Smooth muscle cell (in vitro differentiated cells): Measurements from ENCODE around the gene NGB. TPM values are rescaled to one million over a fixed set of nuclear protein-coding genes. Genes with fewer than 3 reads are reported as not detected.

ENCODE experiments used
- DNase-seq: peaks from one replicate; lab custom pipeline; 2025; ENCODE audit not compliant: unreplicated experiment; lab: John Stamatoyannopoulos, UW
- H2AFZ ChIP-seq: fragments of 200-600 bp; sonication (generic); 2 replicates; pipeline ENCODE4 v1.6.0; 2016; ENCODE audit warnings: antibody characterized with exemption, low read depth, mild to moderate bottlenecking
- H3F3A ChIP-seq: fragments of 200-600 bp; sonication (generic); 2 replicates; pipeline ENCODE4 v1.6.0; 2017; ENCODE audit warnings: antibody characterized with exemption, low read depth
- H3K27ac ChIP-seq: fragments of 200-600 bp; sonication (generic); 2 replicates; pipeline ENCODE4 v1.5.1; 2016; ENCODE audit warnings: low read depth, mild to moderate bottlenecking
- H3K27me3 ChIP-seq: fragments of 200-600 bp; sonication (generic); 2 replicates; pipeline ENCODE4 v1.6.1; 2016; ENCODE audit warnings: low read depth, mild to moderate bottlenecking
- H3K36me3 ChIP-seq: fragments of 200-600 bp; sonication (generic); 2 replicates; pipeline ENCODE4 v1.5.1; 2016; ENCODE audit warnings: low read depth
- H3K4me1 ChIP-seq: fragments of 200-600 bp; sonication (generic); 2 replicates; pipeline ENCODE4 v1.5.1; 2016; ENCODE audit warnings: low read depth
- H3K4me2 ChIP-seq: fragments of 200-600 bp; sonication (generic); 2 replicates; pipeline ENCODE4 v1.6.0; 2016; ENCODE audit warnings: mild to moderate bottlenecking
- H3K4me3 ChIP-seq: fragments of 200-600 bp; sonication (generic); 2 replicates; pipeline ENCODE4 v1.5.1; 2016; ENCODE audit warnings: mild to moderate bottlenecking
- H3K79me2 ChIP-seq: fragments of 200-600 bp; sonication (generic); 2 replicates; pipeline ENCODE4 v1.6.0; 2016; ENCODE audit warnings: low read depth, mild to moderate bottlenecking
- H3K9ac ChIP-seq: fragments of 200-600 bp; sonication (generic); 2 replicates; pipeline ENCODE4 v1.6.0; 2016; ENCODE audit warnings: low read depth
- H3K9me3 ChIP-seq: fragments of 200-600 bp; sonication (generic); replicated peaks from 2 replicates; pipeline ENCODE4 v1.5.1; 2016; ENCODE audit warnings: low read depth
- H4K20me1 ChIP-seq: fragments of 200-600 bp; sonication (generic); 2 replicates; pipeline ENCODE4 v1.6.0; 2016; ENCODE audit warnings: low read depth
- WGBS: methylation state at CpG from one replicate; pipeline ENCODE4 v1.1.7; 2016; ENCODE audit warnings: low lambda C conversion rate; 5-methylcytosine and 5-hydroxymethylcytosine counted together
- polyA plus RNA-seq: library from polyadenylated mRNA; unstranded; fragments of >200 nt; fragmentation: Nextera tagmentation; extraction: Ambion mirVana; gene quantifications from 2 replicates; pipeline ENCODE4 v1.2.1, GENCODE V29; 2016
- total RNA-seq: library from RNA; depleted of rRNA; stranded (reverse); fragments of >200 nt; gene quantifications from 2 replicates; pipeline ENCODE4 v1.2.3, GENCODE V29; 2014
- TF ChIP-seq, protein P1 (sequence below): fragments of 200-600 bp; sonication (generic); IDR thresholded peaks from 2 replicates; pipeline ENCODE4 v1.5.1; 2017; ENCODE audit warnings: borderline replicate concordance, mild to moderate bottlenecking, antibody characterized with exemption; ENCODE audit not compliant: insufficient read depth, poor library complexity, severe bottlenecking

Gene NGB
- total and polyA plus RNA-seq, 2 experiments from 2014 or later, result not detected

GRCh38 chr14:77276295-77276935 is 5.4 kb upstream of the NGB start:
- TF ChIP-seq, protein P1, sequence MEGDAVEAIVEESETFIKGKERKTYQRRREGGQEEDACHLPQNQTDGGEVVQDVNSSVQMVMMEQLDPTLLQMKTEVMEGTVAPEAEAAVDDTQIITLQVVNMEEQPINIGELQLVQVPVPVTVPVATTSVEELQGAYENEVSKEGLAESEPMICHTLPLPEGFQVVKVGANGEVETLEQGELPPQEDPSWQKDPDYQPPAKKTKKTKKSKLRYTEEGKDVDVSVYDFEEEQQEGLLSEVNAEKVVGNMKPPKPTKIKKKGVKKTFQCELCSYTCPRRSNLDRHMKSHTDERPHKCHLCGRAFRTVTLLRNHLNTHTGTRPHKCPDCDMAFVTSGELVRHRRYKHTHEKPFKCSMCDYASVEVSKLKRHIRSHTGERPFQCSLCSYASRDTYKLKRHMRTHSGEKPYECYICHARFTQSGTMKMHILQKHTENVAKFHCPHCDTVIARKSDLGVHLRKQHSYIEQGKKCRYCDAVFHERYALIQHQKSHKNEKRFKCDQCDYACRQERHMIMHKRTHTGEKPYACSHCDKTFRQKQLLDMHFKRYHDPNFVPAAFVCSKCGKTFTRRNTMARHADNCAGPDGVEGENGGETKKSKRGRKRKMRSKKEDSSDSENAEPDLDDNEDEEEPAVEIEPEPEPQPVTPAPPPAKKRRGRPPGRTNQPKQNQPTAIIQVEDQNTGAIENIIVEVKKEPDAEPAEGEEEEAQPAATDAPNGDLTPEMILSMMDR, result no peak
- Histone ChIP-seq H3K36me3 (no peaks in the 10 kb centered on the region), H3K4me2 (no peak overlapping the region), H3F3A (no peaks in the 10 kb centered on the region), H3K27me3 (peaks cover 17% of the 10 kb centered on the region), H2AFZ (no peak overlapping the region), H3K9ac (no peak overlapping the region), H3K9me3 (no peaks in the 10 kb centered on the region), H3K27ac (no peak overlapping the region), H4K20me1 (no peaks in the 10 kb centered on the region), H3K79me2 (no peaks in the 10 kb centered on the region), H3K4me3 (no peak overlapping the region), H3K4me1 (no peaks in the 10 kb centered on the region)
- 90% methylated on average over 15 of the region's 15 CpGs for WGBS
- DNase-seq, result no peak

DNA sequence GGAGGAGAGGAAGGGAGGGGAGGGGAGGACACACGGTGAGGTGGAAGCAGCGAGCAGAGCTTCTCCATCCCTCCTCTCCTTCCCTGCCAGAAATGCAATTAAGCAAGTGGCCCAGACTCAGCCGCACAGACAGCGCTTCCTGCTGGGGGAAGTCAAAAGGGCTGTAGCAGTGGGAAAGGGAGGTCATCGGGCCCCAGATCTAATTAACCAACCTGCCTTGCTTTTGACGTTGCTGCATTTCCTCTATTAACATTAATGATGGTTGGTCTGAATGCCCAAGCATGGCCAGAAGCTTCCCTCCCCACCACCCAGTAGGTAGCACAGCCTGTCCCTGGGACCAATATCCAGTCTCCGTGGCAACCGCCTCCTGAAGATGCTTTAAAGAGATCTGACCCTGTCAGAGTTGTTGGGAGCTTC is 4.6 kb upstream of the NGB start:
- Histone ChIP-seq H3K9ac (no peak overlapping the region), H3K4me2 (no peak overlapping the region), H3K27ac (no peak overlapping the region), H3K4me1 (no peaks in the 10 kb centered on the region), H3K79me2 (no peaks in the 10 kb centered on the region), H3F3A (no peaks in the 10 kb centered on the region), H3K9me3 (no peaks in the 10 kb centered on the region), H4K20me1 (no peaks in the 10 kb centered on the region), H3K36me3 (no peaks in the 10 kb centered on the region), H2AFZ (no peak overlapping the region), H3K27me3 (peaks cover 25% of the 10 kb centered on the region), H3K4me3 (no peak overlapping the region)
- WGBS, result 80% methylated on average over 8 of the region's 8 CpGs
- TF ChIP-seq, protein P1, result no peak
- DNase-seq, result no peak

GRCh38 chr14:77275041-77275580 is 4.1 kb upstream of the NGB start:
- Histone ChIP-seq H3K79me2 (no peaks in the 10 kb centered on the region), H3K4me3 (no peak overlapping the region), H3F3A (no peaks in the 10 kb centered on the region), H3K4me1 (no peaks in the 10 kb centered on the region), H3K36me3 (no peaks in the 10 kb centered on the region), H3K27me3 (peaks cover 30% of the 10 kb centered on the region), H3K4me2 (no peak overlapping the region), H3K9ac (no peak overlapping the region), H3K9me3 (no peaks in the 10 kb centered on the region), H3K27ac (no peak overlapping the region), H2AFZ (no peak overlapping the region), H4K20me1 (no peaks in the 10 kb centered on the region)
- TF ChIP-seq, protein P1, result no peak
- 90% methylated on average over 5 of the region's 5 CpGs for WGBS
- no peak for DNase-seq

DNA sequence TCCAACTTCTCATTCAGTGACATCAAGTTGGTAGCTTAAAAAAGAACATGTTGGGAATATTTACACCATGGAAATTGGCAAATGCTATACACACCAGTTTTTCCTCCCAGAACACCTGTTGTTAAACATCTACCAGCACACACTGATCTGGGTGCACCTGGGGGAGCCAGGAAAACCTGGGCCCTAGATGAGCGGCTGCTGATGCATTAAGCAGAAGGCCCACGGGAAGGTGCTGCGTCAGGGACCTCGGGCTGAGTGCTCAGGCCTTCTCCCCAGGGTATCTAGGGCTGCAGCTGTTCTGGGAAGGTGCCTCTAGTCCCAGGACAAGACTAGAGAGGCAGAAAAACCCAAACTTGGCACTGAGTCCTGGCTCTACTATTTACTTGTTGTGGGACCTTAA is 2.8 kb upstream of the NGB start:
- Histone ChIP-seq H3K9ac (no peak overlapping the region), H3K27me3 (peaks cover 42% of the 10 kb centered on the region), H3K36me3 (no peaks in the 10 kb centered on the region), H3K27ac (no peak overlapping the region), H3K79me2 (no peaks in the 10 kb centered on the region), H3F3A (no peaks in the 10 kb centered on the region), H4K20me1 (no peaks in the 10 kb centered on the region), H3K4me3 (no peak overlapping the region), H2AFZ (no peak overlapping the region), H3K4me2 (no peak overlapping the region), H3K4me1 (no peaks in the 10 kb centered on the region), H3K9me3 (no peaks in the 10 kb centered on the region)
- TF ChIP-seq, protein P1, result no peak
- WGBS, result 87% methylated on average over 4 of the region's 4 CpGs
- DNase-seq, result no peak
